ENCODE measurements around the gene VGLL1. TPM values are rescaled to one million over a fixed set of nuclear protein-coding genes. Genes with fewer than 3 reads are reported as not detected.
A peak's percentile ranks its signal among the peaks of the same experiment; 100 is the strongest.

The VGLL1 gene
- total RNA-seq, 1 donor from 2014 or later = 1.3 TPM

DNA sequence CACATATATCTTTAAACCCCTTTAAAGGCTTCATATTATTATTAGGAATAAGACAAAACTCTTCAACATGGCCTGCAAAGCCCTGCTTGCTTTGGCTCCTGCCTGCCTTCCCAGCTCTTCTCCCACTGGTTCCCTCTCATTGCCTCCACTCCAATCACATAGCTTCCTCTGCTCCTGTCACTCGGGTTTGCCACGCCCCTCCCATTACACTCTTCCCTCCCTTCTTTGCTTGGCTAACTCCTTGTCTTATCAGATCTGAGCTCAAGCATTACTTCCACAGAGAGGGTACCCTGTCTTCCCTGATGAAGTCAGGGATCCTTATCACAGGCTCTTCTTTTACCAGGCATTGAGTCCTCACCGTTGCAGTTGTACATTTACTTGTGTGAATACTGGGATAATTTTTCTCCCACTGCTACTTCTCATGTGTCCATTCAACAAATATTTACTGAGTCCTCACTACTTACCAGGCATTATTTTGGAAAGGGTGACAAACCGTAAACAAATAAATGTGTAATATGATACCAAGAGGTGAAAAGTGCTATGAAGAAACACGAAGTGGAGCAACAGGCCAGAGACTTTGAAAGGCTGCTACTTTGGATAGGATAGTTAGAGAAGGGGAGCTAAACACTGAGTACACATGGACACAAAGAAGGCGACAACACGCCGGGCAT lies 3.2 kb upstream of the VGLL1 start:
- TF ChIP-seq, protein P1, sequence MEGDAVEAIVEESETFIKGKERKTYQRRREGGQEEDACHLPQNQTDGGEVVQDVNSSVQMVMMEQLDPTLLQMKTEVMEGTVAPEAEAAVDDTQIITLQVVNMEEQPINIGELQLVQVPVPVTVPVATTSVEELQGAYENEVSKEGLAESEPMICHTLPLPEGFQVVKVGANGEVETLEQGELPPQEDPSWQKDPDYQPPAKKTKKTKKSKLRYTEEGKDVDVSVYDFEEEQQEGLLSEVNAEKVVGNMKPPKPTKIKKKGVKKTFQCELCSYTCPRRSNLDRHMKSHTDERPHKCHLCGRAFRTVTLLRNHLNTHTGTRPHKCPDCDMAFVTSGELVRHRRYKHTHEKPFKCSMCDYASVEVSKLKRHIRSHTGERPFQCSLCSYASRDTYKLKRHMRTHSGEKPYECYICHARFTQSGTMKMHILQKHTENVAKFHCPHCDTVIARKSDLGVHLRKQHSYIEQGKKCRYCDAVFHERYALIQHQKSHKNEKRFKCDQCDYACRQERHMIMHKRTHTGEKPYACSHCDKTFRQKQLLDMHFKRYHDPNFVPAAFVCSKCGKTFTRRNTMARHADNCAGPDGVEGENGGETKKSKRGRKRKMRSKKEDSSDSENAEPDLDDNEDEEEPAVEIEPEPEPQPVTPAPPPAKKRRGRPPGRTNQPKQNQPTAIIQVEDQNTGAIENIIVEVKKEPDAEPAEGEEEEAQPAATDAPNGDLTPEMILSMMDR (IDR thresholded peaks at IDR 0.05; ENCODE audit: insufficient read depth, low read depth, low read length) = no peak
- TF ChIP-seq EZH2 (IDR thresholded peaks at IDR 0.05; ENCODE audit: insufficient read depth, low read length) = no peak
- H3K4me3 ChIP-seq (ENCODE audit: insufficient read depth, low read depth, low read length) = no peak overlapping the region
- no peak overlapping the region for H3K27ac ChIP-seq (ENCODE audit: low read depth, low read length)
- no peak overlapping the region for H3K4me3 Mint-ChIP-seq (ENCODE audit: unreplicated experiment)
- H3K36me3 Mint-ChIP-seq (ENCODE audit: low read depth, unreplicated experiment) = no peaks in the 10 kb centered on the region
- H3K27ac Mint-ChIP-seq (ENCODE audit: unreplicated experiment) = no peak overlapping the region
- H3K4me2 ChIP-seq (ENCODE audit: low read length) = no peak overlapping the region
- no peak overlapping the region for H3K9ac ChIP-seq (ENCODE audit: low read length)
- H3K27me3 Mint-ChIP-seq (ENCODE audit: low read depth, unreplicated experiment) = no peaks in the 10 kb centered on the region
- DNase-seq (ENCODE audit: low read depth) (no peak), FAIRE-seq (no peak)
- H3K79me2 ChIP-seq (ENCODE audit: insufficient read depth, low read length) = no peaks in the 10 kb centered on the region
- H3K36me3 ChIP-seq (ENCODE audit: insufficient read depth, low read length) = no peaks in the 10 kb centered on the region
- H3K27me3 ChIP-seq (ENCODE audit: insufficient read depth, low read length) = no peaks in the 10 kb centered on the region
- H2AFZ ChIP-seq (ENCODE audit: low read depth, low read length) = no peak overlapping the region
- H4K20me1 ChIP-seq (ENCODE audit: insufficient read depth, low read length) = no peaks in the 10 kb centered on the region
- H3K9me3 Mint-ChIP-seq (ENCODE audit: unreplicated experiment) = no peaks in the 10 kb centered on the region
- H3K9me3 ChIP-seq (ENCODE audit: insufficient read depth, low read depth, low read length) = no peaks in the 10 kb centered on the region
- H3K4me1 Mint-ChIP-seq (ENCODE audit: low read depth, unreplicated experiment) = peaks cover 4% of the 10 kb centered on the region
- no peaks in the 10 kb centered on the region for H3K4me1 ChIP-seq (ENCODE audit: insufficient read depth, low read length)

DNA sequence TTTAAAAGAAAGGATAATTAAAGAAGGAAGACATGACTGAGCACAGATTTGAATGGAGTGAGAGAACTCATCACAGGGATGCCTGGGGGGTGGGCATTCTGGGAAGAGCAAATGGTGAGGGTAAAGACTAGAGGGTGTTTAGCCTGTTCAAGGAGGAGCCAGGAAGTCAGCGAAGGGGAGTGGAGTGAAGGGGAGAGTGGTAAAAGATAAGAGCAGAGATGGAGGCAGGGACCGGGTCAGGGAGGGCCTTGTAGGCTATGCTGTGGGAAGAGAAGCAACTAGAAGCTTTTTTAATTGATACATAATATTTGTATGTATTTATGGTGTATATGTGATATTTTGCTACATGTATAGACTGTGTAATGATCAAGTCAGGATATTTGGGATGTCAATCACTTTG lies 2.2 kb upstream of the VGLL1 start:
- H3K79me2 ChIP-seq (ENCODE audit: insufficient read depth, low read length) = no peaks in the 10 kb centered on the region
- Mint-ChIP-seq H3K36me3 (ENCODE audit: low read depth, unreplicated experiment) (no peaks in the 10 kb centered on the region), H3K27me3 (ENCODE audit: low read depth, unreplicated experiment) (no peaks in the 10 kb centered on the region), H3K4me3 (ENCODE audit: unreplicated experiment) (no peak overlapping the region), H3K4me1 (ENCODE audit: low read depth, unreplicated experiment) (peaks cover 4% of the 10 kb centered on the region), H3K27ac (ENCODE audit: unreplicated experiment) (no peak overlapping the region), H3K9me3 (ENCODE audit: unreplicated experiment) (no peaks in the 10 kb centered on the region)
- H3K9me3 ChIP-seq (ENCODE audit: insufficient read depth, low read depth, low read length) = no peaks in the 10 kb centered on the region
- FAIRE-seq (peak; percentile 66), DNase-seq (ENCODE audit: low read depth) (no peak)
- no peak overlapping the region for H2AFZ ChIP-seq (ENCODE audit: low read depth, low read length)
- no peak overlapping the region for H3K27ac ChIP-seq (ENCODE audit: low read depth, low read length)
- no peaks in the 10 kb centered on the region for H3K4me1 ChIP-seq (ENCODE audit: insufficient read depth, low read length)
- no peaks in the 10 kb centered on the region for H3K27me3 ChIP-seq (ENCODE audit: insufficient read depth, low read length)
- TF ChIP-seq EZH2 (IDR thresholded peaks at IDR 0.05; ENCODE audit: insufficient read depth, low read length) = no peak
- TF ChIP-seq, protein P1 (IDR thresholded peaks at IDR 0.05; ENCODE audit: insufficient read depth, low read depth, low read length) = no peak
- H3K9ac ChIP-seq (ENCODE audit: low read length) = no peak overlapping the region
- no peak overlapping the region for H3K4me3 ChIP-seq (ENCODE audit: insufficient read depth, low read depth, low read length)
- H4K20me1 ChIP-seq (ENCODE audit: insufficient read depth, low read length) = no peaks in the 10 kb centered on the region
- H3K4me2 ChIP-seq (ENCODE audit: low read length) = no peak overlapping the region
- no peaks in the 10 kb centered on the region for H3K36me3 ChIP-seq (ENCODE audit: insufficient read depth, low read length)

- Histone ChIP-seq H3K27ac (ENCODE audit: low read depth, low read length) (no peak overlapping the region), H3K4me1 (ENCODE audit: insufficient read depth, low read length) (no peaks in the 10 kb centered on the region), H3K9me3 (ENCODE audit: insufficient read depth, low read depth, low read length) (no peaks in the 10 kb centered on the region), H3K4me2 (ENCODE audit: low read length) (no peak overlapping the region), H3K79me2 (ENCODE audit: insufficient read depth, low read length) (no peaks in the 10 kb centered on the region), H2AFZ (ENCODE audit: low read depth, low read length) (no peak overlapping the region), H3K4me3 (ENCODE audit: insufficient read depth, low read depth, low read length) (no peak overlapping the region), H3K27me3 (ENCODE audit: insufficient read depth, low read length) (no peaks in the 10 kb centered on the region), H4K20me1 (ENCODE audit: insufficient read depth, low read length) (no peaks in the 10 kb centered on the region), H3K9ac (ENCODE audit: low read length) (no peak overlapping the region), H3K36me3 (ENCODE audit: insufficient read depth, low read length) (no peaks in the 10 kb centered on the region)
- Mint-ChIP-seq H3K27ac (ENCODE audit: unreplicated experiment) (no peak overlapping the region), H3K4me1 (ENCODE audit: low read depth, unreplicated experiment) (peaks cover 7% of the 10 kb centered on the region), H3K9me3 (ENCODE audit: unreplicated experiment) (no peaks in the 10 kb centered on the region), H3K4me3 (ENCODE audit: unreplicated experiment) (no peak overlapping the region), H3K27me3 (ENCODE audit: low read depth, unreplicated experiment) (no peaks in the 10 kb centered on the region), H3K36me3 (ENCODE audit: low read depth, unreplicated experiment) (no peaks in the 10 kb centered on the region)
- no peak for TF ChIP-seq EZH2 (IDR thresholded peaks at IDR 0.05; ENCODE audit: insufficient read depth, low read length)
- TF ChIP-seq, protein P1 (IDR thresholded peaks at IDR 0.05; ENCODE audit: insufficient read depth, low read depth, low read length) = no peak
- FAIRE-seq = no peak
- DNase-seq (ENCODE audit: low read depth) = no peak
Observed at GRCh38 chrX:136534131-136534530, 2.1 kb downstream of the VGLL1 start.

Data from astrocyte (in vitro differentiated cells and primary cell).